Keratinocyte (primary cell): ENCODE results near the gene MARCHF3. TPM values are rescaled to one million over a fixed set of nuclear protein-coding genes. Genes with fewer than 3 reads are reported as not detected.

Experiments used
- DNase-seq: peaks from one replicate; pipeline ENCODE4 v3.0.0-alpha.2; 2011; ENCODE audit warnings: low read depth, missing footprints, low spot score
- FAIRE-seq: peaks from 2 replicates; lab custom pipeline; 2011; peaks lifted over from hg19 to GRCh38; lab: Jason Lieb, UNC
- H2AFZ ChIP-seq: 2 replicates; pipeline ENCODE4 v1.6.0; 2012; ENCODE audit warnings: low read length, control low read depth, inconsistent platforms; ENCODE audit not compliant: control insufficient read depth
- H3K27ac ChIP-seq: 2 replicates; pipeline ENCODE4 v1.5.1; 2011; ENCODE audit warnings: low read length; ENCODE audit not compliant: control insufficient read depth, insufficient read depth
- H3K27me3 ChIP-seq: 3 replicates; pipeline ENCODE4 v1.6.0; 2011; ENCODE audit warnings: low read length; ENCODE audit not compliant: control insufficient read depth, insufficient read depth; ENCODE audit errors: extremely low read depth
- H3K36me3 ChIP-seq, 2 experiments: 2 replicates in 1 of 2; 3 replicates in 1 of 2; pipeline ENCODE4 v1.5.1; 2011; ENCODE audit warnings: low read length in 2 of 2, mild to moderate bottlenecking in 1 of 2; ENCODE audit not compliant: control insufficient read depth in 2 of 2, insufficient read depth in 2 of 2; ENCODE audit errors: extremely low read depth in 1 of 2
- H3K4me1 ChIP-seq: 3 replicates; pipeline ENCODE4 v1.5.1; 2011; ENCODE audit warnings: low read length; ENCODE audit not compliant: control insufficient read depth, insufficient read depth; ENCODE audit errors: extremely low read depth
- H3K4me2 ChIP-seq: 3 replicates; pipeline ENCODE4 v1.6.0; 2011; ENCODE audit warnings: low read depth, low read length; ENCODE audit not compliant: control insufficient read depth, insufficient read depth; ENCODE audit errors: extremely low read depth
- H3K4me3 ChIP-seq, 3 experiments: fragments of 200-600 bp in 1 of 3; sonication (generic) in 1 of 3; 2 replicates in 2 of 3; 3 replicates in 1 of 3; pipeline ENCODE4 v1.5.1; 2011 to 2016; ENCODE audit warnings: low read length in 3 of 3, mild to moderate bottlenecking in 3 of 3, control low read depth in 2 of 3, inconsistent platforms in 1 of 3, low read depth in 1 of 3, mixed read lengths in 1 of 3, mixed run types in 1 of 3, moderate library complexity in 1 of 3; ENCODE audit not compliant: control insufficient read depth in 2 of 3, insufficient read depth in 2 of 3; ENCODE audit errors: extremely low read depth in 1 of 3
- H3K79me2 ChIP-seq: 2 replicates; pipeline ENCODE4 v1.6.0; 2012; ENCODE audit warnings: low read length; ENCODE audit not compliant: control insufficient read depth, insufficient read depth
- H3K9ac ChIP-seq: 3 replicates; pipeline ENCODE4 v1.6.0; 2011; ENCODE audit warnings: low read length; ENCODE audit not compliant: control insufficient read depth, insufficient read depth; ENCODE audit errors: extremely low read depth
- H3K9me1 ChIP-seq: 3 replicates; pipeline ENCODE4 v1.6.0; 2011; ENCODE audit warnings: low read length; ENCODE audit not compliant: control insufficient read depth, insufficient read depth; ENCODE audit errors: extremely low read depth
- H3K9me3 ChIP-seq: 2 replicates; pipeline ENCODE4 v1.5.1; 2012; ENCODE audit warnings: low read depth, low read length; ENCODE audit not compliant: control insufficient read depth
- H4K20me1 ChIP-seq: 3 replicates; pipeline ENCODE4 v1.6.0; 2011; ENCODE audit warnings: low read length; ENCODE audit not compliant: control insufficient read depth, insufficient read depth; ENCODE audit errors: extremely low read depth
- EZH2 ChIP-seq: IDR thresholded peaks from one replicate; pipeline ENCODE4 v1.6.1; 2012; ENCODE audit warnings: inconsistent platforms, mild to moderate bottlenecking, low read length, moderate library complexity
- dilution Hi-C: fragments of 300-500 bp; cut with MboI; formaldehyde crosslinking; loops from one replicate; pipeline ENCODE4 v1.7.0; 2020; ENCODE audit warnings: low sequenced_read_pairs; ENCODE audit not compliant: extremely low pct_ligation_motif_present
- polyA plus RNA-seq, 5 experiments: library from polyadenylated mRNA; depleted of rRNA in 3 of 5; stranded (reverse) in 3 of 5; stranded (forward) in 1 of 5; unstranded in 1 of 5; fragments of >200 nt; gene quantifications; 1 replicate in 1 of 5; 2 replicates in 3 of 5; 3 replicates in 1 of 5; pipeline versions ENCODE4 v1.2.1 to v1.2.3, GENCODE V29; 2011 to 2012; ENCODE audit warnings: missing spikeins in 2 of 5, low read depth in 1 of 5, low replicate concordance in 1 of 5
- TF ChIP-seq, protein P1 (sequence below), 3 experiments: IDR thresholded peaks in 1 of 3; conservative IDR thresholded peaks in 1 of 3; optimal IDR thresholded peaks in 1 of 3; 2 replicates in 2 of 3; 3 replicates in 1 of 3; pipeline versions ENCODE3 to v1.5.1; 2011; ENCODE audit warnings: low read length in 3 of 3, mild to moderate bottlenecking in 3 of 3, moderate library complexity in 2 of 3, control low read depth in 1 of 3, inconsistent platforms in 1 of 3; ENCODE audit not compliant: insufficient read depth in 2 of 3; ENCODE audit errors: extremely low read depth in 1 of 3

The MARCHF3 gene
- polyA plus RNA-seq, 1 donor (not counting 4 experiments of a cell fraction or from before 2014, with no cell fraction given): 0.45 TPM

DNA sequence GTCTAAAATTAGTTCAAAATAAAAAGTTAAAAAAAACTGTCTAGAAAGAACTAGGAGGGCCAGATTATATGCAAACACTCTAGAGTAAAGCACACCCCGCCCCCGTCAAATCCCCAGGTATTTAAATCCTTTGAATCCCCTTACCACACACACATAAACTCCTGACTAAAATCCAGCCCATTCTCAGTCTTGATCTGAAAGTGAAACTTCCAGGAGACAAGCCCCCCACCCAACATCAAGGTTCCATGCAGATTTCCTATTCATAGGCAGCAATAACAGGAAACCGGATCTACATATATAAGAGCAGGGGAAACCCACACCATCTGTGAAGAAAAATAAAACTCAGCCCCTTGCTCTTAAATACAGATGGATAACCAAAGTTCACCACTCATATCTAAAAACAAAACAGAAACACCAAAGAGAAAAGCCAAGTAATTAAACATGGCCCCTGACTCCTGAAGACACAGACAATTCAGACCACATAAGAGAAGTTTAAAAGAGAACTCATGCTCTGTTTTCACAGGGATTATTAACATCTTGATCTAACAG is 42.3 kb downstream of the MARCHF3 start:
- Histone ChIP-seq H3K9me1 (no peaks in the 10 kb centered on the region), H4K20me1 (no peaks in the 10 kb centered on the region), H3K27ac (no peak overlapping the region), H3K36me3 (no peaks in the 10 kb centered on the region), H3K9me3 (no peaks in the 10 kb centered on the region), H3K4me1 (no peaks in the 10 kb centered on the region), H3K79me2 (no peaks in the 10 kb centered on the region), H2AFZ (no peak overlapping the region), H3K9ac (no peak overlapping the region), H3K27me3 (no peaks in the 10 kb centered on the region), H3K4me2 (no peak overlapping the region), H3K4me3 (no peak overlapping the region)
- no peak for DNase-seq
- no peak for TF ChIP-seq EZH2
- TF ChIP-seq, protein P1, sequence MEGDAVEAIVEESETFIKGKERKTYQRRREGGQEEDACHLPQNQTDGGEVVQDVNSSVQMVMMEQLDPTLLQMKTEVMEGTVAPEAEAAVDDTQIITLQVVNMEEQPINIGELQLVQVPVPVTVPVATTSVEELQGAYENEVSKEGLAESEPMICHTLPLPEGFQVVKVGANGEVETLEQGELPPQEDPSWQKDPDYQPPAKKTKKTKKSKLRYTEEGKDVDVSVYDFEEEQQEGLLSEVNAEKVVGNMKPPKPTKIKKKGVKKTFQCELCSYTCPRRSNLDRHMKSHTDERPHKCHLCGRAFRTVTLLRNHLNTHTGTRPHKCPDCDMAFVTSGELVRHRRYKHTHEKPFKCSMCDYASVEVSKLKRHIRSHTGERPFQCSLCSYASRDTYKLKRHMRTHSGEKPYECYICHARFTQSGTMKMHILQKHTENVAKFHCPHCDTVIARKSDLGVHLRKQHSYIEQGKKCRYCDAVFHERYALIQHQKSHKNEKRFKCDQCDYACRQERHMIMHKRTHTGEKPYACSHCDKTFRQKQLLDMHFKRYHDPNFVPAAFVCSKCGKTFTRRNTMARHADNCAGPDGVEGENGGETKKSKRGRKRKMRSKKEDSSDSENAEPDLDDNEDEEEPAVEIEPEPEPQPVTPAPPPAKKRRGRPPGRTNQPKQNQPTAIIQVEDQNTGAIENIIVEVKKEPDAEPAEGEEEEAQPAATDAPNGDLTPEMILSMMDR (optimal IDR thresholded peaks at IDR 0.05 in 1 of 3, IDR thresholded peaks at IDR 0.05 in 1 of 3, conservative IDR thresholded peaks at IDR 0.05 in 1 of 3; ENCODE audit: extremely low read depth in 1 of 3, insufficient read depth in 2 of 3, low read length in 3 of 3): no peak
- dilution Hi-C loops: no loop called here
- FAIRE-seq: no peak

DNA sequence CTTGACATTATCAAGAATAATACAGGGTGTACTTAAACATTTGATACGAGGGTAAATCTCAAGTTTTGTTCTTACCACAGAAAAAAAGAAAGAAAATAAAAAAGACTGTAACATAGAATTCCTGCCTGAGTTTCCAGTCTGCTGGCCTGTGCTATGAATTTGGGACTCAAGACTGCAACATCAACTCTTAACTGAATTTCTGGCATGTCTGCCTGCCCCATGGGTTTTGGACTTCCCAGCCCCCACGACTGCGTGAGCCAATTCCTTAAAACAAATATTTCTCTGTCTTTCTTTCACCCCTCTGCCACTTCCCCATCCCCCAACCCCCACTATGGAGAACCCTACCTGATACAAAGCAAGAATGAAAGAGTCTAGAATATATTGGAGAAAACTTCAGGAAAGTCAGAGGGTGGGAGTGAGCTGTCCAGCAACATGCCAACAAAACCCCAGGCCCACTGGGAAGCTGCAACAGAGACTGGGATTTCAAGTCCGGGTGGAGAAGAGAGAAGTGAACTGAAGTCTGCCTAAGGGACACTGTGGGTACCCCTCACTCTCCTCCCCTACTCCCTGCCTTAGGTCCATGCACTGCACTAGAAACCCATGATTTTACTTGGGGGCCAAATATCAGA is 43.0 kb downstream of the MARCHF3 start:
- TF ChIP-seq, protein P1 (optimal IDR thresholded peaks at IDR 0.05 in 1 of 3, IDR thresholded peaks at IDR 0.05 in 1 of 3, conservative IDR thresholded peaks at IDR 0.05 in 1 of 3; ENCODE audit: extremely low read depth in 1 of 3, insufficient read depth in 2 of 3, low read length in 3 of 3): no peak
- no peak for TF ChIP-seq EZH2
- H3K9me3 ChIP-seq: no peaks in the 10 kb centered on the region
- no peaks in the 10 kb centered on the region for H3K9me1 ChIP-seq
- no peaks in the 10 kb centered on the region for H3K79me2 ChIP-seq
- DNase-seq: no peak
- H3K4me2 ChIP-seq: no peak overlapping the region
- H3K27me3 ChIP-seq: no peaks in the 10 kb centered on the region
- no peak overlapping the region for H3K27ac ChIP-seq
- FAIRE-seq: no peak
- no peak overlapping the region for H3K9ac ChIP-seq
- dilution Hi-C loops: no loop called here
- no peak overlapping the region for H3K4me3 ChIP-seq
- H2AFZ ChIP-seq: no peak overlapping the region
- H3K4me1 ChIP-seq: no peaks in the 10 kb centered on the region
- no peaks in the 10 kb centered on the region for H4K20me1 ChIP-seq
- H3K36me3 ChIP-seq: no peaks in the 10 kb centered on the region
